ES-I3 (cell line): Measurements from ENCODE around the gene IYD.
"Not testable (repeated sequence)": the region's sequence is repeated elsewhere in the genome, so short reads cannot be mapped to it uniquely, and the experiment has no call there.

Experiments
- H3K36me3 ChIP-seq: 2 replicates; pipeline ENCODE4 v1.6.1; 2013; ENCODE audit warnings: mild to moderate bottlenecking, low read length, control low read depth, moderate library complexity; ENCODE audit not compliant: insufficient read depth
- H3K4me1 ChIP-seq: 2 replicates; pipeline ENCODE4 v1.6.1; 2013; ENCODE audit warnings: mild to moderate bottlenecking, control low read depth, low read length; ENCODE audit not compliant: insufficient read depth
- H3K9ac ChIP-seq: 2 replicates; pipeline ENCODE4 v1.6.1; 2013; ENCODE audit warnings: low read depth, mild to moderate bottlenecking, low read length, moderate library complexity
- H3K9me3 ChIP-seq: 2 replicates; pipeline ENCODE4 v1.6.1; 2013; ENCODE audit warnings: mild to moderate bottlenecking, low read length, moderate library complexity; ENCODE audit not compliant: control insufficient read depth, insufficient read depth

IYD gene

GRCh38 chr6:150449055-150449454, 80.2 kb downstream of the IYD start:
- H3K9ac ChIP-seq, H3K36me3 ChIP-seq, H3K9me3 ChIP-seq: not testable (repeated sequence)
- H3K4me1 ChIP-seq = peaks cover 14% of the 10 kb centered on the region

GRCh38 chr6:150450918-150451317, 82.1 kb downstream of the IYD start:
- Histone ChIP-seq H3K36me3 (no peaks in the 10 kb centered on the region), H3K9me3 (no peaks in the 10 kb centered on the region), H3K9ac (no peak overlapping the region), H3K4me1 (peaks cover 14% of the 10 kb centered on the region)

GRCh38 chr6:150451807-150452427, 83.1 kb downstream of the IYD start:
- no peak overlapping the region for H3K9ac ChIP-seq
- no peaks in the 10 kb centered on the region for H3K9me3 ChIP-seq
- no peaks in the 10 kb centered on the region for H3K36me3 ChIP-seq
- H3K4me1 ChIP-seq = peaks cover 14% of the 10 kb centered on the region

DNA sequence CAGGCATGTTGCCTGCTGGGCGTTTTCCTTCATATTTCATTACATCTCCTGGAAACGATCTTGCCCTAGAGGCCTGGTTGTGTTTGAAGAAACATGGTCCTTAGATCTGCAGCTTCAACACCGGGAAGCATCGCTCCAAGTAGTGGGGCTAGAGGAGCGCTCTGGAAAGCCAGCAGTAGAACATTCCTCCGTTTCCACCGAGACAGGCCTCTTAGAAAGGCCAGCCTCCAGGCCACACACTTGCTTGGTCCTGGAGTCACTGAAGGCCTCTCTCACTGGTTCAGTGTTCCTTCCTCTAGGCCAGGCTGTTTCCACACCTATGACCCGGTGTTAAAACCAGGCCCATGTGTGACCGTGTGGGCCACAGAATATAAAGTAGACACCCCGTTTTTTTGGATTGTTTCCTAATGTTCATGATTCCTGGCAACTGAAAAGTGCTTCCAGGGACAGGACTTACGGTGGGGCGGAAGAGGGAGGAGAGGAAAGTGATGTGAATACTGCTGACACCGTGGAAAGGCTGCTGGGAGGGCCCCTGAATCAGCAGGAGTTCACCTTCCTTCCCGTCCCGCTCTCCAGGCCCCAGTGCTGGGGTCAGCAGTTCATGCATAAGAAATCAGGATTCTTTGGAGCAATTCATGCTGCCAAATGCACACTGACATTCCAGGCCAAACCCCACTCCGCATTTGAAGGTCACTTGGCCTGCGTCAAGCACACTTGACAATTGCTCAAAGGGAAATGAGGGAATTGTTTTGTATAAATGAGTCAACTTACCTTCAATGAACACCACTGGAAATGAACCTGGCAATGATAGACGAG, 83.8 kb downstream of the IYD start:
- Histone ChIP-seq H3K9ac (no peak overlapping the region), H3K4me1 (peaks cover 14% of the 10 kb centered on the region), H3K36me3 (no peaks in the 10 kb centered on the region), H3K9me3 (no peaks in the 10 kb centered on the region)

- Histone ChIP-seq H3K9me3 (no peaks in the 10 kb centered on the region), H3K4me1 (peaks cover 14% of the 10 kb centered on the region), H3K9ac (no peak overlapping the region), H3K36me3 (no peaks in the 10 kb centered on the region)
These were observed 84.5 kb downstream of the IYD start for GRCh38 chr6:150453357-150453756.
